Tibial nerve (tissue), 4 donors: ENCODE measurements around the gene DNAJC5. TPM values are rescaled to one million over a fixed set of nuclear protein-coding genes. Genes with fewer than 3 reads are reported as not detected.

Experiments
- DNase-seq, 2 donors: peaks; one replicate each; pipeline ENCODE4 v3.0.0-alpha.2; 2019; ENCODE audit warnings: low spot score in 2 of 2
- H3K27ac ChIP-seq, 4 donors: fragments of 200-600 bp; sonication (generic) in 3 of 4; one replicate each; pipeline ENCODE4 v1.5.1; 2017 to 2019; ENCODE audit warnings: mild to moderate bottlenecking in 1 of 4
- H3K27me3 ChIP-seq, 2 donors: fragments of 200-600 bp; sonication (generic) in 1 of 2; one replicate each; pipeline versions ENCODE4 v1.5.1 to v1.6.0; 2017 to 2019
- H3K36me3 ChIP-seq, 3 donors: fragments of 200-600 bp; sonication (generic); one replicate each; pipeline ENCODE4 v1.5.1; 2018 to 2019
- H3K4me1 ChIP-seq, 4 donors: fragments of 200-600 bp; sonication (generic) in 3 of 4; one replicate each; pipeline ENCODE4 v1.5.1; 2017 to 2019
- H3K4me3 ChIP-seq, 4 donors: fragments of 200-600 bp; sonication (generic) in 3 of 4; one replicate each; pipeline ENCODE4 v1.5.1; 2017 to 2019; ENCODE audit warnings: mild to moderate bottlenecking in 1 of 4, moderate library complexity in 1 of 4
- H3K9me3 ChIP-seq, 4 donors: fragments of 200-600 bp; sonication (generic) in 3 of 4; one replicate each; pipeline ENCODE4 v1.5.1; 2017 to 2019
- CTCF ChIP-seq, 5 experiments: fragments of 200-600 bp in 3 of 5; fragments of 450-650 bp in 2 of 5; sonication (generic) in 3 of 5; IDR thresholded peaks; one replicate each; pipeline ENCODE4 v1.5.1; 2016 to 2019; ENCODE audit warnings: antibody characterized with exemption in 5 of 5, mild to moderate bottlenecking in 3 of 5, moderate library complexity in 2 of 5
- EP300 ChIP-seq, 2 donors: sonication (generic); formaldehyde crosslinking; IDR thresholded peaks; one replicate each; pipeline ENCODE4 v1.6.1; 2017; ENCODE audit warnings: antibody characterized with exemption in 2 of 2, mild to moderate bottlenecking in 1 of 2
- POLR2A ChIP-seq, 2 donors: fragments of 450-650 bp; IDR thresholded peaks; one replicate each; pipeline ENCODE4 v1.6.1; 2017; ENCODE audit warnings: antibody characterized with exemption in 2 of 2, mild to moderate bottlenecking in 2 of 2, moderate library complexity in 2 of 2
- WGBS, 2 donors: methylation state at CpG; one replicate each; pipeline ENCODE4 v1.1.5; 2018; 5-methylcytosine and 5-hydroxymethylcytosine counted together
- total RNA-seq, 4 donors: library from RNA; depleted of rRNA; stranded (reverse); fragments of >200 nt; gene quantifications; one replicate each; pipeline ENCODE4 v1.1.0, GENCODE V29; 2016

The DNAJC5 gene
- total RNA-seq, 4 donors from 2014 or later: 30.6 to 40.2 (median 32.1) TPM

DNA sequence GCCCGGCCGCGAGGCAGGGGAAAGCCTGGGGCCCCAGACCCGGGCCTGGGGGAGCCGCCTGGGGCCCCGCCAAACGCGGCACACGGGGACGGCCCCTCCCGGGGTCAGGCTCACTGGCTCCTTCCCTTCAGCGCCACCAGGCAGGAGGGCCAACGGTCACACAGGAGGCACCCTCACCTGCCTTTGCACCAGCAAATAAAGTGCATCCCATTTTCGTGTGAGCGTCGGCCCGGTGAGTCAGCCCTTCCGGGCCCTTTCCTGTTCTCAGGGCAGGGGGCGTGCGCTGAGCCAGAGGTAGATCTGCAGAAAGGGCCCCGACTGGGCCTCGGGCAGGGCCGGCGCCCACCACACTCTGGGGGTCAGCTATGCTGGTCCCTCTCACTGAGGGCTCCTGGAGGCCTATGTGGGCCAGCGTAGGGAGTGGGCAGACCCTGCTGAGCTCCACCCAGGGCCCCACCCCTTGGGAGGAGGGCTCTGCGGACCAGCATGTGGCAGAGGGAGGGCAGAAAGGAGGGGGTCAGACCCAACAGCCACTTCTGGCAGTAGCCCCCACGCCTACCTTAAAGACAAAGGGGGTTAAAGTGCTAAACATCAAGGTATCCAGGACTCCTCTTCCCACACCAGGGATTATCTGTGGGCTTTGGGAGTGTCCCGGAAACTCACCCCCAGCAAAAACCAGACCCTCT is 62.2 kb downstream of the DNAJC5 start:
- peaks cover 0 to 51% (median 36%) of the 10 kb centered on the region in 4 donors for H3K4me1 ChIP-seq
- H3K9me3 ChIP-seq: no peaks in the 10 kb centered on the region
- TF ChIP-seq EP300 (IDR thresholded peaks at IDR 0.05) (peak in 1 of 2 donors; percentile 65), POLR2A (IDR thresholded peaks at IDR 0.05) (peak in 1 of 2 donors; percentile 48), CTCF (IDR thresholded peaks at IDR 0.05) (peak in 2 of 5 experiments; percentile 9 to 15)
- DNase-seq: no peak
- WGBS, 2 donors: 4 to 5% methylated on average over 26 to 27 of the region's 28 CpGs
- H3K4me3 ChIP-seq: peak overlapping the region; percentile 44 to 97 (median 96)
- no peaks in the 10 kb centered on the region for H3K27me3 ChIP-seq
- H3K36me3 ChIP-seq: peaks cover 0 to 35% (median 0%) of the 10 kb centered on the region in 3 donors
- peak overlapping the region; percentile 34 to 97 (median 64) for H3K27ac ChIP-seq

DNA sequence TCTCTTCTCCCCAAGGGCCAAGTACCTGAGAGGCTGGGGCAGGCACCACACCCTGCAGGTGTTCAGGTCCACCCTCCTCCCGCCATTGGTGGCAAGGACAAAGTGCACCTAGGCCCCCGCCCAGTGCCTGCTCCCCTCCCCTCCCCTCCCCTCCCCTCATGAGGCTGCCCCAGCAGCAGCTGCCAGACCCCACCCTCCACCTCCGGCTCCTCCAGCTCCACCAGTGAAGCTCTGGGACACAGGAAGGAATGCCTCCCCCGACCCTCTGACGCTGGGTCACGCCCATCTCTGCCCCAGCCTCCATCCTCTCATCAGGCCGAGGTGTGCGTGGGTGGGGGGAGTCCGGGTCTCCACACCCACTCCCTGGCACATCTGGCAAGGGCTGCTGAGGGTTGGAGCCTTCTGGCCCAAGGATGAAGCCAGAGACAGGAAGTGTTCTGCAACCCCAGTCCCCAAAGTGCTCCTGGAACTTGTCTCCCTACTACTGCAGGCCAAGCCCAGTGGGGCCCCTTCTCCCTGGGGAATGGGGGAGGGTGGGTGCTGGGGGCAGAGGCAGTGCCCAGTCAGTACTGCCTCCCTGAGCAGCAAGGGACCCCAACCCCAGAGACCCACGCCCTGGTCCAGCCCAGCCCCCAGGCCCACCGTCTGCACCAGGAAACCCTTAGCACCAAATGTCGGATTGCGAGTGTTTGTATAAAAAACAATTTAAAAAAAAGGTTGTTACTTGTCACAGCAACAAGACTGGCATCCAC is 62.9 kb downstream of the DNAJC5 start:
- WGBS, 2 donors: 48 to 59% methylated on average over 10 to 13 of the region's 13 CpGs
- no peaks in the 10 kb centered on the region for H3K9me3 ChIP-seq
- peaks cover 0 to 43% (median 31%) of the 10 kb centered on the region in 4 donors for H3K4me1 ChIP-seq
- no peak for DNase-seq
- TF ChIP-seq POLR2A (IDR thresholded peaks at IDR 0.05) (no peak), CTCF (IDR thresholded peaks at IDR 0.05) (no peak), EP300 (IDR thresholded peaks at IDR 0.05) (no peak)
- H3K36me3 ChIP-seq: peaks cover 0 to 42% (median 0%) of the 10 kb centered on the region in 3 donors
- no peaks in the 10 kb centered on the region for H3K27me3 ChIP-seq
- H3K4me3 ChIP-seq: peak overlapping the region in 1 of 4 donors; percentile 97
- peak overlapping the region in 3 of 4 donors; percentile 60 to 97 (median 69) for H3K27ac ChIP-seq

- peaks cover 0 to 48% (median 0%) of the 10 kb centered on the region in 3 donors for H3K36me3 ChIP-seq
- no peaks in the 10 kb centered on the region for H3K9me3 ChIP-seq
- peaks cover 0 to 37% (median 28%) of the 10 kb centered on the region in 4 donors for H3K4me1 ChIP-seq
- H3K27me3 ChIP-seq: no peaks in the 10 kb centered on the region
- WGBS, 2 donors: 51 to 60% methylated on average over 4 of the region's 4 CpGs
- H3K27ac ChIP-seq: peak overlapping the region in 2 of 4 donors; percentile 35 to 60
- no peak for DNase-seq
- TF ChIP-seq POLR2A (IDR thresholded peaks at IDR 0.05): no peak
- TF ChIP-seq CTCF (IDR thresholded peaks at IDR 0.05): no peak
- no peak for TF ChIP-seq EP300 (IDR thresholded peaks at IDR 0.05)
- no peak overlapping the region for H3K4me3 ChIP-seq
Observed at GRCh38 chr20:63958471-63958870, 63.5 kb downstream of the DNAJC5 start.

GRCh38 chr20:63958964-63959698 is 64.2 kb downstream of the DNAJC5 start:
- H3K27ac ChIP-seq: no peak overlapping the region
- no peaks in the 10 kb centered on the region for H3K27me3 ChIP-seq
- no peak for DNase-seq
- no peak for TF ChIP-seq POLR2A (IDR thresholded peaks at IDR 0.05)
- TF ChIP-seq EP300 (IDR thresholded peaks at IDR 0.05): no peak
- no peak for TF ChIP-seq CTCF (IDR thresholded peaks at IDR 0.05)
- H3K4me1 ChIP-seq: peaks cover 0 to 31% (median 21%) of the 10 kb centered on the region in 4 donors
- peaks cover 0 to 55% (median 0%) of the 10 kb centered on the region in 3 donors for H3K36me3 ChIP-seq
- H3K9me3 ChIP-seq: no peaks in the 10 kb centered on the region
- 76 to 78% methylated on average over 9 of the region's 10 CpGs for WGBS, 2 donors
- no peak overlapping the region for H3K4me3 ChIP-seq
